OCI-LY7 (cell line): ENCODE data around the gene PCNT. TPM values are rescaled to one million over a fixed set of nuclear protein-coding genes. Genes with fewer than 3 reads are reported as not detected.

Source experiments
- BruUV-seq: library from RNA; stranded (reverse); fragments of 400-500 nt; replicated peaks from 2 replicates; lab custom pipeline; 2021; lab: Mats Ljungman, UMichigan
- CTCF ChIA-PET: fragments of 300-600 bp; sonication (Branson Sonifier 250); formaldehyde crosslinking; loops from one replicate; lab custom pipeline; 2022; ENCODE audit warnings: antibody characterized with exemption; ENCODE audit not compliant: unreplicated experiment; lab: Charles Lee
- POLR2A ChIA-PET: fragments of 300-600 bp; sonication (Branson Sonifier 250); formaldehyde crosslinking; loops from one replicate; lab custom pipeline; 2022; ENCODE audit warnings: antibody characterized with exemption; lab: Charles Lee
- DNase-seq: peaks from one replicate; pipeline ENCODE4 v3.0.0-alpha.2; 2015; ENCODE audit warnings: low spot score
- H2AFZ ChIP-seq: fragments of 200-600 bp; sonication (generic), shearing (Covaris generic); 2 replicates; pipeline ENCODE4 v1.6.1; 2014; ENCODE audit warnings: mild to moderate bottlenecking, antibody characterized with exemption, low read length, moderate library complexity
- H3K27ac ChIP-seq: fragments of 200-600 bp; sonication (generic); 2 replicates; pipeline ENCODE4 v1.5.1; 2014; ENCODE audit warnings: mixed run types, low read depth, mild to moderate bottlenecking, moderate library complexity, low read length, inconsistent platforms; ENCODE audit not compliant: poor library complexity, severe bottlenecking
- H3K36me3 ChIP-seq: fragments of 200-600 bp; sonication (generic); 2 replicates; pipeline ENCODE4 v1.6.1; 2014; ENCODE audit warnings: mild to moderate bottlenecking, antibody characterized with exemption, low read length, moderate library complexity, mixed read lengths; ENCODE audit not compliant: insufficient read depth
- H3K4me1 ChIP-seq: fragments of 200-600 bp; sonication (generic); 2 replicates; pipeline ENCODE4 v1.5.1; 2014; ENCODE audit warnings: mild to moderate bottlenecking, low read length; ENCODE audit not compliant: insufficient read depth, poor library complexity, severe bottlenecking
- H3K4me2 ChIP-seq: fragments of 200-600 bp; sonication (generic); 2 replicates; pipeline ENCODE4 v1.6.1; 2014; ENCODE audit warnings: mild to moderate bottlenecking, low read length
- H3K4me3 ChIP-seq: fragments of 200-600 bp; sonication (generic); 2 replicates; pipeline ENCODE4 v1.5.1; 2014; ENCODE audit warnings: mild to moderate bottlenecking, low read depth, low read length; ENCODE audit not compliant: poor library complexity, severe bottlenecking
- H3K79me2 ChIP-seq: fragments of 200-600 bp; sonication (generic); 2 replicates; pipeline ENCODE4 v1.6.1; 2016; ENCODE audit warnings: low read depth, mild to moderate bottlenecking, low read length, moderate library complexity, mixed read lengths; ENCODE audit not compliant: insufficient read depth
- H3K9me2 ChIP-seq: fragments of 200-600 bp; sonication (generic); 2 replicates; pipeline ENCODE4 v1.6.1; 2016; ENCODE audit warnings: mild to moderate bottlenecking, low read length, mixed read lengths; ENCODE audit not compliant: insufficient read depth
- H3K9me3 ChIP-seq: fragments of 200-600 bp; sonication (generic); 2 replicates; pipeline ENCODE4 v1.6.1; 2014; ENCODE audit warnings: mild to moderate bottlenecking, mixed run types, low read length, mixed read lengths
- H4K20me1 ChIP-seq: fragments of 200-600 bp; sonication (generic); 2 replicates; pipeline ENCODE4 v1.6.1; 2014; ENCODE audit warnings: mild to moderate bottlenecking, antibody characterized with exemption, low read length, moderate library complexity, mixed read lengths; ENCODE audit not compliant: insufficient read depth
- CTCF ChIP-seq: fragments of 200-600 bp; sonication (generic); conservative IDR thresholded peaks from 2 replicates; pipeline ENCODE4 v1.5.1; 2014; ENCODE audit warnings: mild to moderate bottlenecking, antibody characterized with exemption, low read length, moderate library complexity, mixed read lengths
- EZH2phosphoT487 ChIP-seq: fragments of 200-600 bp; sonication (generic); IDR thresholded peaks from 2 replicates; pipeline ENCODE4 v1.6.1; 2018; ENCODE audit warnings: low read depth, borderline replicate concordance, mild to moderate bottlenecking, mixed run types, antibody characterized with exemption, low read length, moderate library complexity, mixed read lengths
- intact Hi-C: fragments of 100-400 bp; cut with micrococcal nuclease; formaldehyde crosslinking; loops from one replicate; pipeline ENCODE4 v1.10.0; 2022; ENCODE audit not compliant: unreplicated experiment
- total RNA-seq, 2 experiments: library from RNA; depleted of rRNA in 1 of 2; stranded (reverse); fragments of >200 nt in 1 of 2; shearing (Covaris generic) in 1 of 2; gene quantifications; 2 replicates each; pipeline ENCODE4 v1.2.3, GENCODE V29; 2014 to 2022

Gene PCNT
- total RNA-seq, 2 experiments from 2014 or later: 48.4 to 84.1 TPM

DNA sequence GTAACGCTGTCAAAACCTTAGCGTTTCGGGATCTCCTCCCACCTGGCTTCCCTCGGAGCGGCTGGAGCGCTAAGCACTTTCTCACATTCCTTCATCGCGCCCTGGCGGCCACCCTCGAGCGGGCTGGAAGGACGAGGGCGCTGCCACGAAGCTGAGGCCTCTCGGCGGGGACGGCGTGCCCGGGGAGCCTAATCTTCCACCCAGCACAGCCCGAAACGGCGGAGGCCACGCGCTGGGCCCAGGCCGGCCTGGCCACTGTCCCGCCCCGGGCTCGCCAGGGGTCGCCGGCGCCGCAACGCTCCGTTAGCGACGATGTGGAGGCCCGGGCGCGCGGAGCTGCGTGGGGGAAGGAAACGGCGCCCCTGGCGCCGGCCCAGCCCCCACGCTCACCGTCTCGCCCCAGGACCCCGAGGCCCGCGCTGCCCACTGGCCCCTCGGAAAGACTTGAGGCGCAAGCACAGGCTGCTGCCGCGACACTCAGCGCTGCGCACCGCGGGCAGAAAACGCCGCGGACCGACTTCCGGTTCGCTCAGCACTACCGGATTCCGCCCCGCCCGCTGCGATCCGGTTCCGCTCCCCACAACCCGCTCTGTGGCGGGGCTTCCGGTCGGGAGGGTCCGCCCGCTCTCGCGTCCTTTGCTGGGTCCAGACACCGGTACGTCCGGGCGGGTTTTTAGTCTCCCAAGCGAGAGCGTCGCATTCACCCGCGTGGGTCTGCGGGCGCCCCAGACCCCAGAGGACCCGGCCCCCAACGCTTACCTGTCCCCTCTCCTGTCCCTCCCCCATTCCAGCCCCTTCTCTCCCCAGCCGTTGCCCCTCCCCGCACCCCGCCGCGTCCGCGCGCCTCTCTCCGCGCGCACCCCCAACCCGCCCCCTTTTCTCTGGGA lies 38.0 kb upstream of the PCNT start, which contains the start of gene YBEY:
YBEY (plus strand) TSS at position 582 of the 887 bp plus-strand sequence. CDS start 572 bp downstream, outside the sequence.
- Histone ChIP-seq H3K27ac (peak within 1 kb of the TSS; percentile 78), H3K4me1 (peaks cover 45% of the 10 kb centered on the region), H4K20me1 (peaks cover 25% of the 10 kb centered on the region; the same call in 1 of the 2 replicates), H3K9me2 (no peaks in the 10 kb centered on the region), H3K4me2 (peak within 1 kb of the TSS; percentile 86), H2AFZ (peak within 1 kb of the TSS; percentile 67; the same call in 1 of the 2 replicates), H3K4me3 (peak within 1 kb of the TSS; percentile 78), H3K36me3 (peaks cover 34% of the 10 kb centered on the region), H3K79me2 (peaks cover 58% of the 10 kb centered on the region), H3K9me3 (no peaks in the 10 kb centered on the region)
- intact Hi-C loops: loop anchor here (1.0 to 5.0 kb wide), 2 partner anchors 38 to 59 kb away; partner anchors contain the start of genes LSS and PCNT
- POLR2A ChIA-PET: interaction anchor here (1.0 kb wide), 1 partner anchor 51 kb away, joined by 3 read pairs; no protein-coding TSS in a partner anchor
- peak; percentile 92 for DNase-seq
- CTCF ChIA-PET: no interaction called here
- TF ChIP-seq CTCF: peak; percentile 60
- TF ChIP-seq EZH2phosphoT487: no peak
- BruUV-seq: no TSS peak

DNA sequence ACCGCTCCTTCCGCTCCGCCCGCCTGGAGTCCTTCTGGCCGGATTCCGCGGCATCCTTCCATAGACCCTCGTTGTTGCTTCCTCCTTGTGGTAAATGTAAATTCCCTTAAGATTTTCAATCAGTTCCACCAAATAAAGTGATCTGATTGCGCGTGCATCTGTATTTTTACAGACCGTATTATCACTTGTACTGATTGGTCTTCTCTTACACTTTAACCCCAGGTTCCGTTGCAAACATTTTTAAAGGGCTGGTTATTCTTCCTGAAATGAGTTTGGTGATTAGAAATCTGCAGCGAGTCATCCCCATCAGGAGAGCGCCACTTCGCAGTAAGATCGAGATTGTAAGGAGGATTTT lies 37.3 kb upstream of the PCNT start:
- ChIA-PET POLR2A (no interaction called here), CTCF (no interaction called here)
- Histone ChIP-seq H3K79me2 (peaks cover 51% of the 10 kb centered on the region), H3K36me3 (peaks cover 35% of the 10 kb centered on the region), H3K4me3 (peak overlapping the region; percentile 78), H3K27ac (peak overlapping the region; percentile 78), H3K4me2 (peak overlapping the region; percentile 86), H3K4me1 (peaks cover 50% of the 10 kb centered on the region), H3K9me2 (no peaks in the 10 kb centered on the region), H4K20me1 (peaks cover 25% of the 10 kb centered on the region; the same call in 1 of the 2 replicates), H2AFZ (peak overlapping the region; percentile 67; the same call in 1 of the 2 replicates), H3K9me3 (no peaks in the 10 kb centered on the region)
- DNase-seq: no peak
- no TSS peak for BruUV-seq
- TF ChIP-seq CTCF (no peak), EZH2phosphoT487 (no peak)
- intact Hi-C loops: loop anchor here (1.0 to 5.0 kb wide), 2 partner anchors 38 to 59 kb away; partner anchors contain the start of genes LSS and PCNT
